ENCODE results near the gene FBXO5.
"Not testable (repeated sequence)": the region's sequence is repeated elsewhere in the genome, so short reads cannot be mapped to it uniquely, and the experiment has no call there.

FBXO5 gene, protein sequence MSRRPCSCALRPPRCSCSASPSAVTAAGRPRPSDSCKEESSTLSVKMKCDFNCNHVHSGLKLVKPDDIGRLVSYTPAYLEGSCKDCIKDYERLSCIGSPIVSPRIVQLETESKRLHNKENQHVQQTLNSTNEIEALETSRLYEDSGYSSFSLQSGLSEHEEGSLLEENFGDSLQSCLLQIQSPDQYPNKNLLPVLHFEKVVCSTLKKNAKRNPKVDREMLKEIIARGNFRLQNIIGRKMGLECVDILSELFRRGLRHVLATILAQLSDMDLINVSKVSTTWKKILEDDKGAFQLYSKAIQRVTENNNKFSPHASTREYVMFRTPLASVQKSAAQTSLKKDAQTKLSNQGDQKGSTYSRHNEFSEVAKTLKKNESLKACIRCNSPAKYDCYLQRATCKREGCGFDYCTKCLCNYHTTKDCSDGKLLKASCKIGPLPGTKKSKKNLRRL

DNA sequence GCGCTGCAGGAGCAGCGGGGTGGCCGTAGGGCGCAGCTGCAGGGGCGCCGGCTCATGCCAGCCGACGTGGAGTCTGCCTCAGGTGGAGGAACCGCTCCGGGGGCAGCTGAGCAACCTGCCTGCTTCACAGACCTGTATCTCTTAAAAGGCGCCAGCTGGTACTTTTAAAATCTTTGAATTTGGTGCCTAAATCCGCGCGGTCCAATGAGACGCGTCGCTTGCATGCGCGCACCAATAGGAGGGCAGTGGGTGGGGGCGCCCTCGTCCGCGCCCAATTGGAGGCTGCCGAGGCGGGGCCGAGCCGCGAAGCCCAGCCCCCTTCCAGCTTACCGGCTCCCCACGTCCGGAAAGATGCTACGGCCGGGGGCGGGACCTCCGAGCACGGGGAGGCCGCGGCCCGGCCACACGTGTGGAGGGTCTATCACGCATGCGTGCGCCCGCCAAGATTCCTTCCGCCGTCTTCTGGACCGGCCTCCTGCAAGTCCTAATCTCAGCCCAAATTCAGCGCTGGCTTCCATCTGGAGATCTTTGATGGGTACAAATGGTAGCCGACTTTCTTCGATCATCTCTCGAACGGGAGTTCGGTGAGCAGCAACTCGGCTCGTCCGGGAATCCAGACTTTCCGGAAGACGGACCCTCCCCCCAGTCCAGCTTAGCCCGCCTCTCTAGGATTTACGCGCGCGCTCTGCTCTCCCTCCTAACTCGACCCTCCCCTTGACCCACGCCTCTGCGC is at the start of gene FBXO5:
FBXO5 (minus strand) TSS at position 138 of the 733 bp plus-strand sequence; CDS start at position 56, 82 bp downstream.
- peak; percentile 98 for DNase-seq

DNA sequence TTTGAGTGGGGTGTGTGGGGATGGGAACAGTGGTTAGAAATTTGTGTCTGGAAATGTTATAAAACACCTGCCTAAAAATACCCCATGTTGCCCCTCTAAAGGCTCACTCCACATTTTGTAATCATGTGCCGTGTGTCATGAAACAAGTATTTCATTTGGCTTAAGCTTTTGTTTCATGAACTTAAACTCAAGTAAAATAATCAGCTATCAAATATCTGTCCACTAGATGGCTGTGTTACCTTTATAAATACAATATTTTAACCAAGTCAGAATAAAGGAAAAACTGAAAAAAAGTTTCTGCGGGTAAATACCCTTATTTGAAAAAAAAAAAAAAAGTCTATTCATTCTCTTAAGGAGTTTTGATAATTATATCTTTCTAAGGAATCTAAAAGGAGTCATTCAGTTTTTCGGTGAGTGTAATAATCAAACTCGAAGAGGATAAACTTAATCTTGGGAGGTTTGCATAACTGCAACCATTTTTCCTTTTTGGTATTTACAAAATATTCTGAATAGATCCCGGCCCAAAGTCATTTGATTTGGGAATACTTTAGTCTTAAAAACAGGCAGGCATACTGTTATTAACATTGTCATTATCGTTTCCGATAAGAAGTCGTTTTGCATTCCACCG is 49.5 kb upstream of the FBXO5 start:
- peak; percentile 59 for DNase-seq

DNA sequence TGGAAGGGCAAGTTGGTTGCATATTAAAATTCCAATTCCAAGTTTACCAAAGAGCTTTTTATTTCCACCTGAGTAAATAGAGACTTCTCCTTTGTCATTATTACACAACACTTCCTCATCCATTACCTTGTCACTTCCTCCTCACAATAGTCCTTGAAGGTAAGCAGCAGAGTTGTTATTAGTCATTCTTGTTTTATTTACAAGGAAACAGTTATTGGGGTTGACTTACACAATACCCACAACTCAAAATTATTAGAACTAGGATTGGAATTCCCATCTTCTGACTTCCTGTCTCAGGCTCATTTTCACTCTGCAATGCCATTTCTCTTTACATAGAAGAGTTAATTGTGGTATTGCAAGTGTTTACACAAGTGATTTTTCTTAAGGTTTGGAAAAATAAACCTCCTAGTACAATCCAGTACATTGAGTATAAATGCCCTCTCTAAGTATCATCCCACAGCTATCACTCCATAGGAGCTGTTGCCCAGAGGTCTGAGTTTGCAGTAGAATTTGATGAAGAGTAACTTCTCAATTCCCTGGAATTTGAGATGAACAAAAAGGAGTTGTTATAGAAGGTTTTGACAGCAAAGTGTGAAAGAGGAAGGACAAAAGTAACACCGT is 48.6 kb upstream of the FBXO5 start:
- DNase-seq: no peak

DNA sequence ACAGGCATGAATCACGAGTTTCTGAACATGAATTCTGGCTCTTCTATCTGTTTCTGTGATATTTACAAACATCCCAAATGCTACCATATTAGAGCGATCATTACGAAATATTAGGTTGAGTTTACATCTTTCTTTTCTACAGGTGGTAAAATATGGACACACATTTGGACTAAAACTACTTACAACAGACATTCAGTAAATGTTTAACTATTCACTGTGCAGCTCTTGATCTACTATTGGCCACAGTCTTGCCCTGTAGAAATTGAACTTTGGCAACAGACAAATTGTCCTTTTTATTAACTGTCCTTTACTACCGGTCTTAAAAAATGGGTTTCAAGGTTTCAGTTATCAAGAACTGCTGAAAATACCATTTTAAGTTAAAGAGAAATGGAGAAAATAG is 46.1 kb upstream of the FBXO5 start:
- DNase-seq: no peak

DNA sequence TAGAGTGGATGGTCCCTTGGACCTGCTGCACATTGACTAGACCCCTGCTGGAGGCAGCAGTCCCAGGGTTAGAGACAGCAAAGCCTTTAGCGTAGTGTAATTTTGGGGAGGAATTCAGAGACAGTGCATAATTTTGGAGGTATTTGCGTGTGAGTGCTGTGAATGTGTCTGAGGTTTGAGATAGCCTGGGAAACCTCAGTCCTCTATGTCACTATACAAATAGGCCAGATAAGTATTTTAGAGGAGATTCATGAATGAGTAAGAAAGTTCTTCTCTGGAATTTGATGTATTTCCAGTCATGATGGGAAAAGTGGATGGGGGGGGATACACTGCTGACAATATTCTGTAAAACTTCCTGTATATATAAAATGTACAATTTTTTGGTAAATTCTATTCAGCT is 45.4 kb upstream of the FBXO5 start:
- DNase-seq: peak; percentile 20

DNA sequence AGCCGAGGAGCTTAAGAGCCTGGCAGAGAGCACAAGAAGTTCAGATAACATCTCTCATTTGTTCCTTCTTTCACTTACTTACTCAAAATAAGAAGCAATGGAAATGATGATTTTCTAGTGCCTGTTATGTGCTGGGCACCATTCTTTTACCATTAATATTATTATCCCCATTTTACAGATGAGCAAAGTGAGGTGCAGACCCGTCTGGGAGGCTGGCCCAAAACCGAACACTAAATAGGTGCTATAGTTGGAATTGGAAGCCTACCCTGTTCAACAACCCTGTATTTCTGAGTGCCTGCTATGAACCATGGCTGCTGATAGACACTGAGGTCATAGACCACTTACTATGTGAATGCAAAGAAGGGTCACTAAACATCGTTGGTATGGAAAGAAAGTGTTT is 44.6 kb upstream of the FBXO5 start:
- no peak for DNase-seq

DNA sequence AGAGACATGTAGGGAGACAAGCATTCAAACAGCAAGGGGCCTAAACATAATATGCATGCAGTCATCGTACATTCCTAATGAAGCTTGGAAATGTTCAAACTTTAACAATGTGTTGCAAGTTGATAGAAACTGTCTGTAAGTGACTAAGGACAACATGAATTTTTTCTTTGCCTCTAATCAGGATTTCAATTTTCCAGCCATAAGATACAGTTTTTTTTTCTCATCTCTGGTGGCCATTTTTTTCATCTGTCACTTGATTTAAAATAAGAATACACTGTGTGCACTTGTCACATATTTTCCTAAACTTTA is 41.8 kb upstream of the FBXO5 start:
- no peak for DNase-seq

DNA sequence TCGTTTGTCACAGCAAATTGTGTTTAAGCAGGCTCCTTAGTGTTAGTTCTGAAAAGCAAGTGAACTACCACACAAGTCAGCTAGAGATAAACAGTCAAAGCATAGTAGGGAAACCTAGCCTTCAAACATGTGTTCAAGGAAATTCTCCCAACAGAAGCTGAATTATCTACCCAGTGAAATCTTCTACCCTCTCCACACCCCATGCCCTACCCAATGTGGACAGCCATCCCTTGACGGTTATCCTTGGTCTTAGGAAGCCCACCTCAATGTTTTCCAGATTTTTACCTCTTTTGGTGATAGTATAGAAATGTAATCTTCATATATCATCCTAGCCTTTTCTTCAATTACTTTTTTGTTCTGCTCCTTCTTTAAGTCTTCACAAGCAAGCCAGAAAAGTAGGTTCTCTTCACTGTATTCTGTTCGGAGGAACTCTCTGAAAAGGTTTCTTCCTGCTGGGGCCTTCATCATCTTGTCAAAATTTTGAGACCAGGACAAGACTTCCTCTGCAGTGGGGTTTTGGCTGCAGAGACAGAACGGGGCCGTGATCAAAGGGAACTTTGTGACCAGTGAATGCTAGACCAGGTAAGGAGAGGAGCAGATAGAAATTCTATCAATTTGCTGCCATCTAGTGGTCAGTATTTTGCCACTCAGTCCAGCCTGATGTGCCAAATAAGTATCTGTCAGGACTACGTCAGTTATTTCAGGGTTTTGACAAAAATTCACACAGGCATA is 41.3 kb upstream of the FBXO5 start:
- peak; percentile 57 for DNase-seq

DNA sequence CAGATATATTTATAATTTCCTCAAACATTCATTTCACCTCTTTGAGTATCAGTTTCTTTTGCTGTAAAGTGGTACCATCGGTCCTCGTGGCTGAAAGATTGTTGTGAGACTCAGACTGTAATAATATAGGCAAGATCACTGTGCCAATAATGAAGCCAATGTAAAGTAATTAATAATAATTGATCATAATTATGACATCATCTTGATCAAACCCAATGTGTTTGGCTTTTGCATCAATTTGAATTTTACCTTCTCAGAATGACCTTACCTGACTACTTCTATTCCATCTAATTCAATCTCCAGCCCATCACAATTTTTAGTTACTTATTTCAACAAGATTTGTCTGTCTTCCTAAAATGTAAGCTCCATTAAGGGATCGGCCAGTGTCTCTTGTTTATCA is 35.5 kb upstream of the FBXO5 start:
- no peak for DNase-seq

DNA sequence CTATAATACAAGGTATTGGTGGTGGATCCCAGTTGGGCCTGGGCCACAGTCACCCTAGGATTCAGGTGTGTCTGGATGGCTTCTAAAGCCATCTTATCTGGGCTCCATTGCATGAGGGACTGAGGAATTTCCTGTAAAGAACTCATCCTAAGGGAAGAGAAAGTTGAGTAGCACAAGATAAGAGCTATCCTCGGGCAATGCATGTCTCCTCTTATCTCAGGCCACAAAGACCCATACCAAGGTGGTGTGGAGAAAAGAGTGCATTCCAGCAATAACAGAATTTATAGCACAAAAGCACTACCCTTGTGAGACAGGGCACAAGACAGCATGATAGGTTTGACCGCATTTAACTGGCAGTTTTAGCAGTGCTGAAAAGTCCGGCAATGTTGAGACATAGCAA is 34.0 kb upstream of the FBXO5 start:
- DNase-seq: no peak

DNA sequence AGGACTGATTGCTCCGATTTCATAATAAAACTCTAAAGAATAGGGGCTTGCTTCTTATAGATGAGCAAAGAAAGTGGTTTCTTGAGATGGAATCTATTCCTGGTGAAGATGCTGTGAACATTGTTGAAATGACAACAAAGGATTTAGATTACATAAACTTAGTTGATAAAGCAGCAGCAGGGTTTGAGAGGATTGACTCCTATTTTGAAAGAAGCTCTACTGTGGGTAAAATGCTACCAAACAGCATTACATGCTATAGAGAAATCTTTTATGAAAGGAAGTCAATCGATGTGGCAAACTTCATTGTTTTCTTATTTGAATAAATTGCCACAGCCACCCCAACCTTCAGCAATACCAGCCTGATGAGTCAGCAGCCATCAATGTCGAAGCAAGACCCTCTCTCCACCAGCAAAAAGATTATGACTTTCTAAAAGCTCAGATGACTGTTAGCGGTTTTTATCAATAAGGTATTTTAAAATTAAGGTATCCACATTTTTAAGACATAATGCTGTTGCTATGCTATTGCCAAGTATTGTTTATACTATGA is 32.3 kb upstream of the FBXO5 start:
- DNase-seq: peak; percentile 13

DNA sequence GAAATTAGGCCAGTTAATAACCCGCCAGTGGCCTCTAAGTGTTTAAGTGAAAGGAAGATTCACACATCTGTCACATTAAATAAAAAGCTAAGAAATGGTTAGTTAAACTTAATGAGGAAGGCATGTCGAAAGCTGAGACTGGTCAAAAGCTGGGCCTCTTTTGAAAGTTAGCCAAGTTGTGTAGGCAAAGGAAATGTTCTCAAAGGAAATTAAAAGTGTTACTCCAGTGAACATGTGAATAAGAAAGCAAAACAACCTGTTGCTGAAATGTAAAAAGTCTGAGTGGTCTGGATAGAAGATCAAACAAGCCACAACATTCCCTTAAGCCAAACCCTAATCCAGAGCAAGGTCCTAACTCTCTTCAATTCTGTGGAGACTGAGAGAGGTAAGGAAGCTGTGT is 30.6 kb upstream of the FBXO5 start:
- no peak for DNase-seq

DNA sequence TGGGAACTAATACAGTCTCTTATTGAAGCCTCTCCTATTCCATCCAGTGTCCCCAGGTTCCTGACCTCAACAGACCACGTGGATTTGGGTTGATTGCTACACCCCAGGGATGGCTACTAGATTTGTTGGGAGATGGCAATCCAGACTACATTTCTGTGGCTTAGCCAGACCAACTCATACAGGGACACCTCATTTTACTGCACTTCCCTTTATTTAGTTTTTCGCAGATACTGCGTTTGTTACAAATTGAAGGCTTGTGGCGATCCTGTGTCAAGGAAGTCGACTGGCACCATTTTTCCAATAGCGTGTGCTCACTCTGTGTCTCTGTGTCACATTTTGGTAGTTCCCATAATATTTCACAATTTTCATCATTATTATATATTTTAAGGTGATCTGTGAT is 30.0 kb upstream of the FBXO5 start:
- no peak for DNase-seq

DNA sequence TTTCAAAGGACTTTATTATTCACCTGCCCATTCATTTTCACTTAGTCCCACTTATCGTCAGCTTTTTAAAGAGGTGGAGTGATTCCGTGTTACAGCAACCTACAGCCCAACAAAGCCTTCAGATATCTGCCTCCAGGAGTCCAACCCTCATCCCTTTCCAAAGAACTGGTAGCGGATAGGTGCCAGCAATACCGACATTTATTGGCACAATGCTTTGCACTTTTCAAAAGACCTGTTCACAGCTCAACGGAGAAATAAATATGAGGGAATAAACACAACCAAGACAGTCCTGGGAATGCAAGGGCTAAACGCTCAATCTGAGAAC is 20.5 kb upstream of the FBXO5 start:
- no peak for DNase-seq

DNA sequence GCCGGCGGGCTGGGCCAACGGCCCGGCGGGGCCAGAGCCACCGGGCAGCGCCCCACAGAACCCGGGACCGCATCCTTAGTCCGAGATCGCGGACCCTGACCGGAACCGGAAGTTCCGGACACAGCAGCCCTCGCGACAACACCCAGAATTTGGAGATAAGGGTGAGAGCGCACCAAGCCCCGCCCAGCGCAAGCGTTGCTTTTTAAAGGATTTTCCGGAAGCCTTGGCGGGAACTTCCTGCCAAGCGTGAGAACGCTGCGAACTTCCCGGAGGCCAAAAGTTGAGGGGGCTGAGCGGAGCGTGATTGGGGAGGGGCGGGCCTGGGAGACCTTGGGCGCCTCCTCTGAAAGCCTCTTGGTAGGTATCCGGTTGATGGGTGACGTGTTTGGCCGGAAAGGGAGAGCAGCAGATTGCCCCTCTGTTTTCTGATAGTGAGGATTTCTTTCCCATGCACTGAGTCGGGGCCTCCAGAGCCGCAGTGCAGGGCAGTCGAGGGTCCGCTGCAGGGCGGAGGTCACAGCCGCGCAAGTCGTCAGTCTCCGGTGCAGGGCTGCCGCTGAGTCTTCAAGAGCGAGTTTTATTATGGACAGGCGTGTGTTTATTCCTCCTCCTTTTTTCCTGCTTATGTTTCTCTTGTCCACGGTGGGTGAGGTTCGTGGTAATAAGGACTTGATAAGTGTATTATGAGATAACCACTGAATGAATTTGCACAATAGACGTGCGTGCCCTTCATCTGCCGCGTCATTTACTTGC is 19.9 kb upstream of the FBXO5 start, which contains the start of gene MTRF1L:
MTRF1L (minus strand) TSS at position 97 of the 753 bp plus-strand sequence; CDS start at position 73, 24 bp downstream.
- peak; percentile 97 for DNase-seq

DNA sequence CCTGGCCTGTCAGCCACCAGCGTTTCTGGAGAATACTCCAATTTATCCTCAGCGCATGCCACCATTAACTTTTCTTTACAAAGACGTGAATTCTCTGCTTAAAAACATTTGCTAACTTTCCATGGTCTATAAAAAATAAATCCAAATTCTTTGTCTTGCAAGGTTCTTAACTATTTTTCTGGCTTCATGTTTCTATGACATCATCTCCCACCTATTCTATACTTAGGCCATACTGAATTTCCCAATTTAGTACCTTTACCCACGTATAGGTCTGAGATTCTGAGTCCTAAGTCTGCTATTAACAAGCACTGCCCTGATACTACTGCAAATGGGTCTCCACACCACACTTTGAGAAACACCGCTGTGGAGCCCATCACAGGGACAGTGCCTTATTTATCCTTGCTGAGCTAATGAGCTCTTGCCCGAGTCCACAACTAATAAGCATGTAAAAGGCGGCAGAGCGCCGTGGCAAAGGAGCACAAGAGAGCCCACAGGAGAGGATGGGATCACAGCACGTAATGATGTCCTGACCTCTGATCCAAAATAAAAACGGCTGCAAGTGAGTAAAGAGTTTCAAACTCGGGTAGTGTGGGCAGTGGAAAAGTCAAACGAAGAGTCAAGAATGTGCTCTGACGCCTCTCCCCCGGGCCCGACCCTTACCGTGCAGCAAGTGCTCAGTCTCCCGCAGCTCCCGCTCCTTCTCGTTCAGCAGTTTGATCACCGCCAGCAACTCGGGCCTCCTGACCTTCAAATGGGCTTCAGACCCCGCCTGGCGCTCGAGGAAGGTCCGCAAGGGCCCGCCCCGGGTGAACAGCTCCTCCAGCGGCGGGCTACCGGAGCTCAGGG is 19.1 kb upstream of the FBXO5 start:
- no peak for DNase-seq

DNA sequence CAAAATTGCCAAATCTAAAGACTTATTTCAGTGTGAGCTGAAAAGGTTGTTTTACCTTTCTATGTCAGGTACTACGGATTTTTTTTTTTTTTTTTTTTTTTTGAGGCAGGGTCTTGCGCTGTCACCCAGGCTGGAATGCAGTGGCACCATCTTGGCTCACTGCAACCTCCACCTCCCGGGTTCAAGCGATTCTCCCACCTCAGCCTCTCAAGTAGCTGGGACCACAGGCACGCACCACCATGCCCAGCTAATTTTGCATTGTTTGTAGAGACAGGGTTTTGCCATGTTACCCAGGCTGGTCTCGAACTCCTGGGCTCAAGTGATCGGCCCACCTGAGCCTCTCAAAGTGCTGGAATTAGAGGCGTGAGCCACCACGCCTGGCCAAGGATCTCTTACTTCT is 17.9 kb upstream of the FBXO5 start:
- DNase-seq: not testable (repeated sequence)

DNA sequence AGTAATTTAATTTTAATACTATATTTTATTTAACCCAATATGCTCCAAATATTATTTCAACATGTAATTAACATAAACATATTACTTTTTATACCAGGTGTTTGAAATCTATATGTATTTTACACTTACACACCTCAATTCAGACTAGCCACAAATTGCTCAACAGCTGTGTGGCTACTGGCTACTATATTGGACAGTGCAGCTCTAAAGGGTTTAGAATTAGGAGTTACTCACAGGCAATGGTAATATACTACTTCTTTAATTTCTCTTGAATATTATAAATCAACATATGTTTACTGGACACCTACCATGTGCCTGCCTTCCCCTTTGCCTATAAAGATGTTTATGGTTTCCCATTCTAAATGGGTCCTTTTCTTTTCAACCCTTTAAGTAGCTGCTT is 17.4 kb upstream of the FBXO5 start:
- no peak for DNase-seq

DNA sequence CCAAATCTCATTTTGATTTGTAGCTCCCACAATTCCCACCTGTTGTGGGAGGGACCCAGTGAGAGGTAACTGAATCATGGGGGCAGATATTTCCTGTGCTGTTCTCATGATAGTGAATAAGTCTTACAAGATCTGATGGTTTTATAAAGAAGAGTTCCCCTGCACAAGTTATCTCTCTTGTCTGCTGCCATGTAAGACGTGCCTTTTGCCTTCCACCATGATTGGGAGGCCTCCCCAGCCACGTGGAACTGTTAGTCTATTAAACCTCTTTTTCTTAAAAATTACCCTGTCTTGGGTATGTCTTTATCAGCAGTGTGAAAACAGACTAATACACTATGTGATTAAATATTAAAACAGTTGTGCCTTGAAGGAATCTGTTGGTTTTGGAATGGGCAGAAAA is 16.7 kb upstream of the FBXO5 start:
- DNase-seq: not testable (repeated sequence)

DNA sequence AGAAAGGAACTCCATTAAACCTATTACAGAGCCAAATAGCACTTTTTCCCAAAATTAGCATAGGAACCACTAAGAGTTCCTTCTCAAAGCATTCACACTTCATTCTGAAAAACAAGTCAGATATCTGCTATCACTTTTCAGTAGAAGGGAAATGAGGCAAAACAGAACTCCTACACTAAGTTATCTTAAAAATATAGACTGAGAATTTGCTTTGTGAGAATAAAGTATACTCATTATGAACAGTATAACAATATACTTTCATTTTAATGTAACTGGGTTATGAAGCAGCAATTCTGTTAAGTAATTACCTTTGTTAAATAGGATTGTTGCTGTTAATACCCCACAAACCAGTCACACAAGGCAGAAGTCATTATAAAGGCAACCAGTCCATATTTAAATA is 11.0 kb upstream of the FBXO5 start:
- DNase-seq: no peak

DNA sequence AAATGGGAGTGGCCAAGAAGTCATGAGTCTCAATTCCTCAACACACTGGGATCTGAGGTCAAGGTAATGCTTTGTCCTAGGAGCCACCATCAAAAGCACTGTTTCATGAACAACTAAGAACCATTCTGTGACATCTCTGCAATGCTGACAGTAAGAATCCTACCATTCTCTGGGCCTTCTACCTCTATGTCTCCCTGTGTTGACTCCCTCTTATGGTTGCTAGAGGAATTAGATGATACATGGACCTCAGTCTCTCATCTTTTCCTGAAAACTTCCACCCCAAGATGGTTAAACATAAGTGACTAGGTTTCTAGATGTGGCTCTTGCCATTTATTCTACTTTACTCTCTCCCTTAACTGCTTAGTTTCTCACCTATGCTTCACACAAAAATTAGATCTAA is 10.6 kb upstream of the FBXO5 start:
- no peak for DNase-seq
